Right atrium auricular region (tissue), 2 donors: ENCODE data around the gene SMAP1. TPM values are rescaled to one million over a fixed set of nuclear protein-coding genes. Genes with fewer than 3 reads are reported as not detected.

Source experiments
- DNase-seq: peaks from one replicate; pipeline ENCODE4 v3.0.0-alpha.2; 2019; ENCODE audit warnings: low spot score
- H3K27ac ChIP-seq, 2 donors: fragments of 200-600 bp; sonication (generic); 1 replicate in 1 of 2; 2 replicates in 1 of 2; pipeline ENCODE4 v1.5.1; 2016 to 2019
- H3K27me3 ChIP-seq, 2 donors: fragments of 200-600 bp; sonication (generic); one replicate each; pipeline versions ENCODE4 v1.5.1 to v1.6.0; 2017 to 2019
- H3K36me3 ChIP-seq: fragments of 200-600 bp; sonication (generic); one replicate; pipeline ENCODE4 v1.5.1; 2016
- H3K4me1 ChIP-seq, 2 donors: fragments of 200-600 bp; sonication (generic); one replicate each; pipeline versions ENCODE4 v1.5.1 to v1.6.0; 2017 to 2019
- H3K4me3 ChIP-seq, 2 donors: fragments of 200-600 bp; sonication (generic); 1 replicate in 1 of 2; 2 replicates in 1 of 2; pipeline ENCODE4 v1.5.1; 2017 to 2019; ENCODE audit warnings: mild to moderate bottlenecking in 1 of 2, moderate library complexity in 1 of 2
- H3K9me3 ChIP-seq, 2 donors: fragments of 200-600 bp; sonication (generic); one replicate each; pipeline ENCODE4 v1.5.1; 2019
- total RNA-seq, 2 donors: library from RNA; depleted of rRNA; stranded (reverse); fragments of >200 nt; gene quantifications; one replicate each; pipeline ENCODE4 v1.1.0, GENCODE V29; 2016
- TF ChIP-seq, protein P1 (sequence below), 2 donors: fragments of 200-600 bp; sonication (generic); IDR thresholded peaks; one replicate each; pipeline ENCODE4 v1.5.1; 2019; ENCODE audit warnings: antibody characterized with exemption in 2 of 2

The SMAP1 gene
- total RNA-seq, 2 donors from 2014 or later, result 23.7 to 30.4 TPM

DNA sequence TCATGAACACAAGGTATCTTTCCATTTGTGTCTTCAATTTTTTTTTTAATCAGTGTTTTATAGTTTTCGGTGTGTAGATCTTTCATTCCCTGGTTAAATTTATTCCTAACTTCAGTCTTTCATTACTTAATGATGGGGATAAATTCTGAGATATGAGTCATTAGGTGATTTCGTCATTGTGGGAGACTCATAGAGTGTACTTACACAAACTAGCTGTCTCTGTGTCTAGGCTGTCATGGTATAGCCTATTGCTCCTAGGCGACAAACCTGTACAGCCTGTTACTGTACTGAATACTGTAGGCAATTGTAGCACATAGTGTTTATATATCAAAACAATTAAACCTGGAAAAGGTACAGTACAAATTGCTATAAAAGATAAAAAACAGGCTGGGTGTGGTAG is 42.1 kb downstream of the SMAP1 start:
- TF ChIP-seq, protein P1, sequence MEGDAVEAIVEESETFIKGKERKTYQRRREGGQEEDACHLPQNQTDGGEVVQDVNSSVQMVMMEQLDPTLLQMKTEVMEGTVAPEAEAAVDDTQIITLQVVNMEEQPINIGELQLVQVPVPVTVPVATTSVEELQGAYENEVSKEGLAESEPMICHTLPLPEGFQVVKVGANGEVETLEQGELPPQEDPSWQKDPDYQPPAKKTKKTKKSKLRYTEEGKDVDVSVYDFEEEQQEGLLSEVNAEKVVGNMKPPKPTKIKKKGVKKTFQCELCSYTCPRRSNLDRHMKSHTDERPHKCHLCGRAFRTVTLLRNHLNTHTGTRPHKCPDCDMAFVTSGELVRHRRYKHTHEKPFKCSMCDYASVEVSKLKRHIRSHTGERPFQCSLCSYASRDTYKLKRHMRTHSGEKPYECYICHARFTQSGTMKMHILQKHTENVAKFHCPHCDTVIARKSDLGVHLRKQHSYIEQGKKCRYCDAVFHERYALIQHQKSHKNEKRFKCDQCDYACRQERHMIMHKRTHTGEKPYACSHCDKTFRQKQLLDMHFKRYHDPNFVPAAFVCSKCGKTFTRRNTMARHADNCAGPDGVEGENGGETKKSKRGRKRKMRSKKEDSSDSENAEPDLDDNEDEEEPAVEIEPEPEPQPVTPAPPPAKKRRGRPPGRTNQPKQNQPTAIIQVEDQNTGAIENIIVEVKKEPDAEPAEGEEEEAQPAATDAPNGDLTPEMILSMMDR (IDR thresholded peaks at IDR 0.05), result no peak
- no peak for DNase-seq

DNA sequence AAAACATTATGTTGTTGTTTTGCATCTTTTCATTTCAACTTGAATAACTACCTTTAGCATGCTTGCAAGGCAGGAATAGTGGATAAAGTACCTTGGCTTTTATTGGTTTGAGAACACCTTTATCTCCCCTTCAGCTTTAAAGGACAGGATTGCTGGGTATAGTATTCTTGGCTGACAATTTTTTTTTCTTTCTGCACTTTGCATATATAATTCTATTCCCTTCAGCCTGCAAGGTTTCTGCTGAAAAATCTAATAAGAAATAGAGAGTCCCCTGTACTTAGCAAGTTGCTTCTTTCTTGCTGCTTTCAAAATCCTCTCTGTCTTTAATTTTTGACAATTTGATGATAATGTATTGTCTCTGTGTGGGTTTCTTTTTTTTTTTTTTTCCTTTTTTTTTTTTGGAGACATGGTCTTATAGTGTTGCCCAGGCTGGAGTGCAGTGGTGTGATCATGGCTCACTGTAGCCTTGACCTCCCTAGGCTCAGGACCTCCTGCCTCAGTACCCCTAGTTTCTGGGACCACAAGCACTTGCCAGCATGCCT is 47.1 kb downstream of the SMAP1 start:
- TF ChIP-seq, protein P1 (IDR thresholded peaks at IDR 0.05), result no peak
- no peak for DNase-seq
- peaks cover 0 to 19% of the 10 kb centered on the region in 2 donors for H3K9me3 ChIP-seq
- no peak overlapping the region for H3K27ac ChIP-seq
- peaks cover 0 to 15% of the 10 kb centered on the region in 2 donors for H3K4me1 ChIP-seq
- H3K27me3 ChIP-seq, result no peaks in the 10 kb centered on the region
- H3K4me3 ChIP-seq, result no peak overlapping the region
- no peaks in the 10 kb centered on the region for H3K36me3 ChIP-seq

More for the DNA sequence above, 42.1 kb downstream of the SMAP1 start:
- H3K27ac ChIP-seq, result no peak overlapping the region
- H3K4me1 ChIP-seq, result no peaks in the 10 kb centered on the region
- peaks cover 0 to 13% of the 10 kb centered on the region in 2 donors for H3K9me3 ChIP-seq
- H3K36me3 ChIP-seq, result no peaks in the 10 kb centered on the region
- H3K4me3 ChIP-seq, result no peak overlapping the region
- H3K27me3 ChIP-seq, result no peaks in the 10 kb centered on the region

DNA sequence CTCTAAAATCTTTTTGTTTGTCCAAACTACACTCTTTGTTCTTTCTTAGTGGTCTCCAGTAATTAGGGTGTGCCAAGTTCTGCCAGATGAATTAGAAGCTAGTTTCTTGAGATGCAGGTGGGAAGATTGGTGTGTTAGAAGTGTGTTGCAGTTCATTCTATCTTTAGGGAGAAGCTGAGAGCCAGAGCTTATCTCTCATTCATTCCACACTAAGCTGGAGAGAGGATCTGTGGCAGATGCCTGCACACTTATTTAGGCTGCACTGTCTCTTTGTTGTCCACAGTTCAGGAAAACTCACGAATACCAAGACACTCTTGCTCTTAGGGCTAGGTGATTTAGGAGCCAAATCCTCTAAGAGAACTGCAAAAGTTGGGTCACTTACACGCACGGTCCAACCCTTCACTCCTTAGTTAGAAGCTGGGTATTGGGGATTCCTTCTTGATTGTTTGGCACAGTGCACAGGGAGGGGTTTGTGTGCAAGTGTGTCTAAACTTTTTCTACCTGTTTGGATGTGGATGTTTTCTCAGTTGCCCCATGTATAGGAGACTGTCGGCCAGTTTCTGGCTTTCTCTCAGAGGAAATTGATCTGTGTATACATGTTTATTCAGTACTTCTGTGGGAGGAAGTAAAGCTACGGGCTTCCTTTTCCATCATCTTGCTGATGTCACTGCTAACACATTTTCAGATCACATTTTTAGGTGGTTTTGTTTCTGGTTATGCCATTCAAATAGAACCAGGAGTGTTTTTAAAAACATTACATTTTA is 49.5 kb downstream of the SMAP1 start:
- TF ChIP-seq, protein P1 (IDR thresholded peaks at IDR 0.05), result no peak
- Histone ChIP-seq H3K4me1 (peaks cover 0 to 15% of the 10 kb centered on the region in 2 donors), H3K27ac (no peak overlapping the region), H3K27me3 (no peaks in the 10 kb centered on the region), H3K9me3 (peaks cover 0 to 19% of the 10 kb centered on the region in 2 donors), H3K36me3 (no peaks in the 10 kb centered on the region), H3K4me3 (no peak overlapping the region)
- DNase-seq, result no peak

GRCh38 chr6:70724524-70724923 is 56.8 kb downstream of the SMAP1 start:
- no peak for DNase-seq
- Histone ChIP-seq H3K4me3 (no peak overlapping the region), H3K36me3 (no peaks in the 10 kb centered on the region), H3K4me1 (peaks cover 0 to 7% of the 10 kb centered on the region in 2 donors), H3K27me3 (no peaks in the 10 kb centered on the region), H3K9me3 (no peaks in the 10 kb centered on the region), H3K27ac (no peak overlapping the region)
- TF ChIP-seq, protein P1 (IDR thresholded peaks at IDR 0.05), result no peak

GRCh38 chr6:70725817-70726415 is 58.2 kb downstream of the SMAP1 start:
- DNase-seq, result no peak
- peaks cover 0 to 7% of the 10 kb centered on the region in 2 donors for H3K4me1 ChIP-seq
- no peak overlapping the region for H3K27ac ChIP-seq
- TF ChIP-seq, protein P1 (IDR thresholded peaks at IDR 0.05), result no peak
- no peaks in the 10 kb centered on the region for H3K9me3 ChIP-seq
- no peaks in the 10 kb centered on the region for H3K36me3 ChIP-seq
- no peaks in the 10 kb centered on the region for H3K27me3 ChIP-seq
- no peak overlapping the region for H3K4me3 ChIP-seq
